ENCODE measurements around the gene DGKB. TPM values are rescaled to one million over a fixed set of nuclear protein-coding genes. Genes with fewer than 3 reads are reported as not detected.

The DGKB gene
- total RNA-seq, 1 donor, result not detected

DNA sequence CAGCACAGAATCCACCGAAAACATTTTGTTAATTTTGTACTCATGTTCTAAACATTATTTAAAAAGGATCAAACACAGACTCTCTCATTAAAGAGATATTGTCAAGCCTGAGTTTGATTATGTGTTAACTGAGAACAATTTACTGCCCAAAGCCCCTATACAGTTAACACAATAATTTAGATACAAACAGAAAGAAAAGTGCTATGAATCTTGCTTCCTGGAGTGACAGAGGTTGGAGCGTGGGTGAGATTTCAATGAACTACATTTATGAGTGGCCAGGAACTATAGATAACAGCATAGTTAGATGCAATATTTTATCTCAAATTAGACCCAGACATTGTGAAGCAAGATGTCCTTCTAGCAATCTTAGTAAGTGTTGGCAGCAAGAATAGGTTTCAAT, 464.2 kb downstream of the DGKB start:
- TF ChIP-seq, protein P1, sequence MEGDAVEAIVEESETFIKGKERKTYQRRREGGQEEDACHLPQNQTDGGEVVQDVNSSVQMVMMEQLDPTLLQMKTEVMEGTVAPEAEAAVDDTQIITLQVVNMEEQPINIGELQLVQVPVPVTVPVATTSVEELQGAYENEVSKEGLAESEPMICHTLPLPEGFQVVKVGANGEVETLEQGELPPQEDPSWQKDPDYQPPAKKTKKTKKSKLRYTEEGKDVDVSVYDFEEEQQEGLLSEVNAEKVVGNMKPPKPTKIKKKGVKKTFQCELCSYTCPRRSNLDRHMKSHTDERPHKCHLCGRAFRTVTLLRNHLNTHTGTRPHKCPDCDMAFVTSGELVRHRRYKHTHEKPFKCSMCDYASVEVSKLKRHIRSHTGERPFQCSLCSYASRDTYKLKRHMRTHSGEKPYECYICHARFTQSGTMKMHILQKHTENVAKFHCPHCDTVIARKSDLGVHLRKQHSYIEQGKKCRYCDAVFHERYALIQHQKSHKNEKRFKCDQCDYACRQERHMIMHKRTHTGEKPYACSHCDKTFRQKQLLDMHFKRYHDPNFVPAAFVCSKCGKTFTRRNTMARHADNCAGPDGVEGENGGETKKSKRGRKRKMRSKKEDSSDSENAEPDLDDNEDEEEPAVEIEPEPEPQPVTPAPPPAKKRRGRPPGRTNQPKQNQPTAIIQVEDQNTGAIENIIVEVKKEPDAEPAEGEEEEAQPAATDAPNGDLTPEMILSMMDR (IDR thresholded peaks at IDR 0.05; ENCODE audit: insufficient read depth, low read depth, low read length), result no peak
- H3K4me3 ChIP-seq (ENCODE audit: low read depth, low read length), result no peak overlapping the region
- no peak for DNase-seq (ENCODE audit: low read depth)

DNA sequence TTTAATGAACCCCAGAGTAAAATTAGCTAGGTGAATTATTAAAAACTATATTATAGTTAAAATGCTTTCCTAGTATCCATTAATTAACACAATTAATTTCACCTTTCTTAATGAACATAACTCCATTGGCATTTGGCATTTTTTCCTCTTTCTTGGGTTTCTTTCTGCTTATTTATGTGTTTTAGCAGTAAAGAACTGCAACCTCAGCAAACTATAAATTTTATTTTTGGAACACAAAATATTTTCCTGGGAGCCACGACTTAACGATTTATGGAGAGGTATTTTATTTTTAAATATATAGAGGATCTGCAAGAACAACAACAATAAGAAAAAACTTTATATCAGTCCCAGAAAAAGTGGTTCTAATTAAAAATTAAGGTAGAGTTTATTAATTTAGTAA, 465.7 kb downstream of the DGKB start:
- TF ChIP-seq, protein P1 (IDR thresholded peaks at IDR 0.05; ENCODE audit: insufficient read depth, low read depth, low read length), result no peak
- H3K4me3 ChIP-seq (ENCODE audit: low read depth, low read length), result no peak overlapping the region
- DNase-seq (ENCODE audit: low read depth), result no peak

DNA sequence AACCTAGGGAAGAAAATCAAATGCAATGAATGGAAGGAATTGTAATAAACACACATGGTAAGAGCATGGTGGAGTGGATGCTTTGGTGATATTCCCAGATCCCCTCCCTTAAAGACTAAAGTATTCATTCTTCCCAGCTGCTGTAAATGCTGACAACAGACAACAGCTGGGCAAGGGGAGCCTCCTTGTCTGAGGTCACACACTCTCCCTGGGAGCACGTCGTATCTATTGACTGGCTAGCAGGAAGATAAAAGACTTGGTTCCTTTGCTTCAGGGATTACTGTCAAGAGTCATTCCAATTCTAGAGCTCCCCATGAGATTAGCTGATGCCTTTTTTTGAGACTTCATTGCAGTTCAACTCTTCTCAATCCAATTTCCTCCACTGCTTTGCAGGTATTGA, 469.6 kb downstream of the DGKB start:
- no peak overlapping the region for H3K4me3 ChIP-seq (ENCODE audit: low read depth, low read length)
- no peak for DNase-seq (ENCODE audit: low read depth)
- TF ChIP-seq, protein P1 (IDR thresholded peaks at IDR 0.05; ENCODE audit: insufficient read depth, low read depth, low read length), result no peak

DNA sequence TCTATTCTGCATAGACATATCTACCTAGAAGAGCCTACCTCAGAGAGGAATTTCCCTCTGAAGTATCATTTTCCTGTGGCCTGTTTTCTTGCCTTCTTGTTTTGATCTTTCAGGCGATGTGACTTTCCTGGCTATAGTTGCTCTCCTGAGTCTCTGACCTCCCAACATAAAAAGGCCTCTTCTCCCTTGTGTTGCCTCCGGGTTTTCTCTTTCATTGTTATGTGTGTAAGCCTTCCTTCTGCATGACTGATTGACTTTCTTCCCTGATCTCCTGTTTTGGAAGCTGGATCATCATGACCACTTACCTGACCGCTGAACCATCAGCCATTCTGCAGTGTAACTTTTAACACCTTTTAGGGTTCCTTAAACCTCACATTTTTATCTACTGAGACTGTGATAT, 471.6 kb downstream of the DGKB start:
- H3K4me3 ChIP-seq (ENCODE audit: low read depth, low read length), result no peak overlapping the region
- no peak for DNase-seq (ENCODE audit: low read depth)
- TF ChIP-seq, protein P1 (IDR thresholded peaks at IDR 0.05; ENCODE audit: insufficient read depth, low read depth, low read length), result no peak

DNA sequence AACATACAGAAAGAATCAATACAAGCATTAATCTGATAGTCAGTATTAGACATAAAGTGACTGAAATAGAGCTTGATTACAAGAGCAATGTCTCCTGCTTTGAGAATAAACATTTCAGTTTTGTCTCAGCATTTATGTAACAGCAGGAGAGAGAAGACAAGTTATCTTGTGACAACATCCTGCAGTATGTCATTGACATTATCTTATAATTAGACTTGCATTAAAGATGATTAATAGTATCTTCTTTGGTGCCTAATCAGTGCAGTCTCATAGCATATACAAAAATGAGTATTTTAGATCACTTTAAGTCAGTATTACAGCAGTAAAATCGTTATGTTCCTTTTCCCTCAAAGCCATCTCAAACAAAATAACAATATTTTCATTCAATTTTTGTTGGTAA, 477.0 kb downstream of the DGKB start:
- H3K4me3 ChIP-seq (ENCODE audit: low read depth, low read length), result no peak overlapping the region
- no peak for DNase-seq (ENCODE audit: low read depth)
- TF ChIP-seq, protein P1 (IDR thresholded peaks at IDR 0.05; ENCODE audit: insufficient read depth, low read depth, low read length), result no peak

DNA sequence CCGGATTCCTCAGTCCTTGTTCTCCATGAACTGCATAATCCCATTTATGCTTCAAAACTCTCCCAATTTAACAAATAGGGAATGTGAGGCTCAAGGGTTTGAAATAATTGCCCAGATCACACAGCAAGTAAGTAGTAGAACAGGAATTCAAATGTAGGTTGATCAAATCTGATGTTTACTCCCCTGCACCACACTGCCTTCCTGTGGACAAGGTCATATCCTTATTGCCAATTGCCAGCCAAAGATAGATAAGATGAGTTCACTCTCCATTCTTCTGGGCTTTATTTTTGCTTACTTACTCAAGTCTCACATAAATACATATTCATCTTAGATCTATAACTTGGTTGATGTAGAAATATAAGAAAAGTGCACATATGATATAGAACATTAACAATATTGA, 477.9 kb downstream of the DGKB start:
- H3K4me3 ChIP-seq (ENCODE audit: low read depth, low read length), result no peak overlapping the region
- TF ChIP-seq, protein P1 (IDR thresholded peaks at IDR 0.05; ENCODE audit: insufficient read depth, low read depth, low read length), result no peak
- no peak for DNase-seq (ENCODE audit: low read depth)

DNA sequence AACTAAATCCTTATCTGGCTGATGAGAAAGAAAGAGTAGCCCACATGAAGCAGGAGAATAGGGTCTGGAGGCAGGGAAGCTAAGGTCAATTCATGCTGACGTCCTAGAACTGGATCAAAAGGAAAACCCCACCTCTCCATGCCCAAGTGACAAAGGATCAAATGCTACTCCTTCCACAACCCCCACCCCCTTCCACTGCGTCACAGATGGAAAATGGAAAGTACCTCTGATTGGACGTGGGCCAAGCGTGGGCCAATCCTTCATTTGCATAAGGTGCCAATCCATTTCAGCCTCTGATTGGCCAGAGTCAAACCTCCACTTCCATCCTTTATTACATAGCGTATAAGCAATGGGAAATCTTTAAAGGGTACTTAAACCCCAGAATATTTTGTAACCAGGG, 481.8 kb downstream of the DGKB start:
- no peak overlapping the region for H3K4me3 ChIP-seq (ENCODE audit: low read depth, low read length)
- no peak for DNase-seq (ENCODE audit: low read depth)
- TF ChIP-seq, protein P1 (IDR thresholded peaks at IDR 0.05; ENCODE audit: insufficient read depth, low read depth, low read length), result no peak

Measured in fibroblast of villous mesenchyme (primary cell).